Fibroblast of lung (primary cell): Measurements from ENCODE around the gene HIVEP3. TPM values are rescaled to one million over a fixed set of nuclear protein-coding genes. Genes with fewer than 3 reads are reported as not detected.

ENCODE experiments used
- DNase-seq, 2 donors: peaks; one replicate each; pipeline versions ENCODE4 v3.0.0 to v3.0.0-alpha.2; 2010; ENCODE audit warnings: low read depth in 2 of 2
- H2AFZ ChIP-seq: 2 replicates; pipeline ENCODE4 v1.5.1; 2012; ENCODE audit warnings: low read length, control low read depth, inconsistent platforms
- H3K27ac ChIP-seq: 2 replicates; pipeline ENCODE4 v1.5.1; 2011; ENCODE audit warnings: low read length, control low read depth; ENCODE audit not compliant: insufficient read depth
- H3K27me3 ChIP-seq: 2 replicates; pipeline ENCODE4 v1.5.1; 2011; ENCODE audit warnings: mild to moderate bottlenecking, low read length; ENCODE audit not compliant: control insufficient read depth, insufficient read depth
- H3K36me3 ChIP-seq: 2 replicates; pipeline ENCODE4 v1.5.1; 2011; ENCODE audit warnings: low read length; ENCODE audit not compliant: control insufficient read depth, insufficient read depth
- H3K4me1 ChIP-seq: 2 replicates; pipeline ENCODE4 v1.5.1; 2011; ENCODE audit warnings: low read length; ENCODE audit not compliant: control insufficient read depth, insufficient read depth; ENCODE audit errors: extremely low read depth
- H3K4me2 ChIP-seq: 2 replicates; pipeline ENCODE4 v1.5.1; 2011; ENCODE audit warnings: low read length, control low read depth; ENCODE audit not compliant: insufficient read depth; ENCODE audit errors: extremely low read depth
- H3K4me3 ChIP-seq, 4 experiments: fragments of 200-600 bp in 1 of 4; sonication (generic) in 1 of 4; replicated peaks in 1 of 4; 2 replicates each; pipeline ENCODE4 v1.5.1; 2011 to 2016; ENCODE audit warnings: low read length in 4 of 4, low read depth in 3 of 4, mild to moderate bottlenecking in 3 of 4, control low read depth in 2 of 4, inconsistent platforms in 1 of 4, mixed read lengths in 1 of 4; ENCODE audit not compliant: insufficient read depth in 1 of 4; ENCODE audit errors: control extremely low read depth in 1 of 4
- H3K79me2 ChIP-seq: 2 replicates; pipeline ENCODE4 v1.5.1; 2012; ENCODE audit warnings: mild to moderate bottlenecking, low read length, inconsistent platforms; ENCODE audit not compliant: control insufficient read depth, insufficient read depth
- H3K9ac ChIP-seq: 2 replicates; pipeline ENCODE4 v1.5.1; 2011; ENCODE audit warnings: mild to moderate bottlenecking, low read length, control low read depth; ENCODE audit not compliant: insufficient read depth
- H3K9me3 ChIP-seq: 2 replicates; pipeline ENCODE4 v1.5.1; 2012; ENCODE audit warnings: low read depth, low read length; ENCODE audit not compliant: control insufficient read depth, insufficient read depth
- H4K20me1 ChIP-seq: 2 replicates; pipeline ENCODE4 v1.5.1; 2011; ENCODE audit warnings: low read length; ENCODE audit not compliant: control insufficient read depth, insufficient read depth; ENCODE audit errors: extremely low read depth
- EZH2 ChIP-seq: IDR thresholded peaks from 2 replicates; pipeline ENCODE4 v1.5.1; 2012; ENCODE audit warnings: low read length, control low read depth, mild to moderate bottlenecking; ENCODE audit errors: missing control alignments
- polyA plus RNA-seq, 2 donors: library from polyadenylated mRNA; depleted of rRNA in 1 of 2; stranded (reverse) in 1 of 2; unstranded in 1 of 2; fragments of >200 nt; gene quantifications; 2 replicates each; pipeline ENCODE4 v1.2.1, GENCODE V29; 2011 to 2012; ENCODE audit warnings: missing spikeins in 1 of 2
- total RNA-seq: library from RNA; depleted of rRNA; stranded (reverse); fragments of >200 nt; gene quantifications from 2 replicates; pipeline ENCODE4 v1.2.1, GENCODE V29; 2014
- TF ChIP-seq, protein P1 (sequence below), 2 donors: IDR thresholded peaks in 1 of 2; conservative IDR thresholded peaks in 1 of 2; 1 replicate in 1 of 2; 2 replicates in 1 of 2; pipeline ENCODE4 v1.5.1; 2011 to 2012; ENCODE audit warnings: low read length in 2 of 2, control low read depth in 1 of 2, inconsistent platforms in 1 of 2, low read depth in 1 of 2, mild to moderate bottlenecking in 1 of 2

The HIVEP3 gene
- total and polyA plus RNA-seq, 2 donors (not counting 1 experiment from before 2014, with no cell fraction given): 0.83 to 3.2 TPM

GRCh38 chr1:41574842-41575241, 343.9 kb downstream of the HIVEP3 start:
- no peaks in the 10 kb centered on the region for H4K20me1 ChIP-seq
- DNase-seq: no peak
- no peaks in the 10 kb centered on the region for H3K9me3 ChIP-seq
- no peak overlapping the region for H3K4me2 ChIP-seq
- no peak overlapping the region for H3K4me3 ChIP-seq
- no peaks in the 10 kb centered on the region for H3K79me2 ChIP-seq
- no peak overlapping the region for H3K27ac ChIP-seq
- H3K4me1 ChIP-seq: no peaks in the 10 kb centered on the region
- TF ChIP-seq EZH2: no peak
- TF ChIP-seq, protein P1, sequence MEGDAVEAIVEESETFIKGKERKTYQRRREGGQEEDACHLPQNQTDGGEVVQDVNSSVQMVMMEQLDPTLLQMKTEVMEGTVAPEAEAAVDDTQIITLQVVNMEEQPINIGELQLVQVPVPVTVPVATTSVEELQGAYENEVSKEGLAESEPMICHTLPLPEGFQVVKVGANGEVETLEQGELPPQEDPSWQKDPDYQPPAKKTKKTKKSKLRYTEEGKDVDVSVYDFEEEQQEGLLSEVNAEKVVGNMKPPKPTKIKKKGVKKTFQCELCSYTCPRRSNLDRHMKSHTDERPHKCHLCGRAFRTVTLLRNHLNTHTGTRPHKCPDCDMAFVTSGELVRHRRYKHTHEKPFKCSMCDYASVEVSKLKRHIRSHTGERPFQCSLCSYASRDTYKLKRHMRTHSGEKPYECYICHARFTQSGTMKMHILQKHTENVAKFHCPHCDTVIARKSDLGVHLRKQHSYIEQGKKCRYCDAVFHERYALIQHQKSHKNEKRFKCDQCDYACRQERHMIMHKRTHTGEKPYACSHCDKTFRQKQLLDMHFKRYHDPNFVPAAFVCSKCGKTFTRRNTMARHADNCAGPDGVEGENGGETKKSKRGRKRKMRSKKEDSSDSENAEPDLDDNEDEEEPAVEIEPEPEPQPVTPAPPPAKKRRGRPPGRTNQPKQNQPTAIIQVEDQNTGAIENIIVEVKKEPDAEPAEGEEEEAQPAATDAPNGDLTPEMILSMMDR (conservative IDR thresholded peaks at IDR 0.05 in 1 of 2, IDR thresholded peaks at IDR 0.05 in 1 of 2; ENCODE audit: low read depth in 1 of 2, low read length in 2 of 2): no peak
- H3K27me3 ChIP-seq: no peaks in the 10 kb centered on the region
- no peak overlapping the region for H3K9ac ChIP-seq
- no peaks in the 10 kb centered on the region for H3K36me3 ChIP-seq
- no peak overlapping the region for H2AFZ ChIP-seq

GRCh38 chr1:41573785-41574713, 344.7 kb downstream of the HIVEP3 start:
- DNase-seq: peak; percentile 67 to 87
- Histone ChIP-seq H3K4me3 (no peak overlapping the region), H3K79me2 (no peaks in the 10 kb centered on the region), H3K9me3 (no peaks in the 10 kb centered on the region), H3K27me3 (no peaks in the 10 kb centered on the region), H2AFZ (no peak overlapping the region), H3K4me2 (no peak overlapping the region), H3K9ac (no peak overlapping the region), H3K4me1 (no peaks in the 10 kb centered on the region), H3K36me3 (no peaks in the 10 kb centered on the region), H3K27ac (no peak overlapping the region), H4K20me1 (no peaks in the 10 kb centered on the region)
- TF ChIP-seq, protein P1 (conservative IDR thresholded peaks at IDR 0.05 in 1 of 2, IDR thresholded peaks at IDR 0.05 in 1 of 2; ENCODE audit: low read depth in 1 of 2, low read length in 2 of 2): peak; percentile 96 to 97
- TF ChIP-seq EZH2: no peak

DNA sequence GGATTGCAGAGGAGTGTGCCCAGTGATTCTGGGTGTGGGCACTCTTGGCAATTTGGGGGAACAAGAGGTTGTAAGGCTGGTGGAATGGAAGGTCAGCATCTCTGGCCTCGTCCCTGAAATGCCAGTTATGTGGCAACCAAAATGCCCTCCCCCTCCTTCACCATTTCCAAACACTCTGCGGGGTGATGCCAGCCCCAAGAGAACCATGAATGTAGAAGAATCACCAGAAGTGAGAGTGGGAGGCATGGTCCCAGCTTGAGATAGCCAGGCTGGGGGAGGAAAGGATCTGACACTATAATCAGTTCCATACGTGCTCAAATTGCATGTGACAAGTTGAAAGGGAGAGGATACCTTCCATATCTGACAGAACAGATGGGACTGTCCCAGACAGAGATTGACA, 345.5 kb downstream of the HIVEP3 start:
- no peak overlapping the region for H3K9ac ChIP-seq
- no peaks in the 10 kb centered on the region for H3K4me1 ChIP-seq
- H3K4me3 ChIP-seq: no peak overlapping the region
- H3K4me2 ChIP-seq: no peak overlapping the region
- no peaks in the 10 kb centered on the region for H3K36me3 ChIP-seq
- no peak overlapping the region for H2AFZ ChIP-seq
- H3K79me2 ChIP-seq: no peaks in the 10 kb centered on the region
- no peaks in the 10 kb centered on the region for H4K20me1 ChIP-seq
- no peak for DNase-seq
- H3K27me3 ChIP-seq: no peaks in the 10 kb centered on the region
- no peak overlapping the region for H3K27ac ChIP-seq
- no peak for TF ChIP-seq EZH2
- TF ChIP-seq, protein P1 (conservative IDR thresholded peaks at IDR 0.05 in 1 of 2, IDR thresholded peaks at IDR 0.05 in 1 of 2; ENCODE audit: low read depth in 1 of 2, low read length in 2 of 2): no peak
- H3K9me3 ChIP-seq: no peaks in the 10 kb centered on the region
